Body of pancreas (tissue), 4 donors: ENCODE measurements around the gene OR2K2.

ENCODE experiments used
- CTCF ChIP-seq, 7 experiments: fragments of 450-650 bp in 4 of 7; fragments of 200-600 bp in 3 of 7; sonication (generic) in 3 of 7; IDR thresholded peaks; one replicate each; pipeline ENCODE4 v1.5.1; 2016 to 2019; ENCODE audit warnings: antibody characterized with exemption in 7 of 7
- POLR2A ChIP-seq, 3 donors: fragments of 450-650 bp; IDR thresholded peaks; one replicate each; pipeline ENCODE4 v1.6.1; 2016; ENCODE audit warnings: antibody characterized with exemption in 3 of 3, mild to moderate bottlenecking in 2 of 3

DNA sequence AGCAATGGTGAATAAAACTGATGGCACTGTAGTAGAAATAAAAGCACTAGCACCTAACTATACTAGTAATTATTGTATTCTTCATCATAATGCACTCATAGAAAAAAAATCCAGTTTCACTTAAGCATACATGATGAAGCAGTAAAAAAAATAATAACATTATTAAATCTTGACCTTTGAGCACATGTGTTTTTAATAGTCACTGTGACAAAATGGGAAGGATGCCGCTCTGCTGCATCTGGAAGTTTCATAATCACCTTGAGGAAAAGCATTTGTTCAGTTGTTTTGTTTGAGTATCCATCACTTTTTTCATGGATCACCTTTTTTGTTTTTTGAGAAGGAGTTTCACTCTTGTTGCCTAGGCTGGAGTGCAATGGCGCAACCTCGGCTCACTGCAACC is 13.2 kb downstream of the OR2K2 start:
- TF ChIP-seq CTCF (IDR thresholded peaks at IDR 0.05) (no peak), POLR2A (IDR thresholded peaks at IDR 0.05) (no peak)
